GM20431 (cell line): ENCODE data around the gene CAPN13.

Experiments
- in situ Hi-C: fragments of 300-500 bp; cut with MseI, MboI; formaldehyde crosslinking; loops from one replicate; pipeline ENCODE4 v1.15.0; 2020; ENCODE audit warnings: low sequenced_read_pairs; ENCODE audit not compliant: unreplicated experiment

Gene CAPN13

GRCh38 chr2:30732876-30733275 lies 74.4 kb downstream of the CAPN13 start:
- in situ Hi-C loops, result no loop called here

GRCh38 chr2:30732376-30732775 lies 74.9 kb downstream of the CAPN13 start:
- in situ Hi-C loops, result no loop called here

GRCh38 chr2:30731706-30732105 lies 75.5 kb downstream of the CAPN13 start:
- in situ Hi-C loops, result no loop called here

GRCh38 chr2:30730736-30731647 lies 76.3 kb downstream of the CAPN13 start:
- in situ Hi-C loops, result no loop called here

- in situ Hi-C loops, result no loop called here
Observed at GRCh38 chr2:30729031-30729430, 78.2 kb downstream of the CAPN13 start.

GRCh38 chr2:30722936-30723725 lies 84.1 kb downstream of the CAPN13 start:
- in situ Hi-C loops, result loop anchor here (25.0 kb wide), 1 partner anchor 439 kb away; no protein-coding TSS in a partner anchor

- in situ Hi-C loops, result loop anchor here (25.0 kb wide), 1 partner anchor 440 kb away; no protein-coding TSS in a partner anchor
Observed at GRCh38 chr2:30721668-30722647, 85.3 kb downstream of the CAPN13 start.

GRCh38 chr2:30721241-30721640 lies 86.0 kb downstream of the CAPN13 start:
- in situ Hi-C loops, result loop anchor here (25.0 kb wide), 1 partner anchor 441 kb away; no protein-coding TSS in a partner anchor

GRCh38 chr2:30717081-30717650 lies 90.1 kb downstream of the CAPN13 start:
- in situ Hi-C loops, result loop anchor here (10.0 to 25.0 kb wide), 2 partner anchors 445 to 618 kb away; no protein-coding TSS in a partner anchor

- in situ Hi-C loops, result loop anchor here (10.0 to 25.0 kb wide), 2 partner anchors 446 to 618 kb away; no protein-coding TSS in a partner anchor
Observed at GRCh38 chr2:30716123-30716900, 90.9 kb downstream of the CAPN13 start.

GRCh38 chr2:30714811-30715709 lies 92.2 kb downstream of the CAPN13 start:
- in situ Hi-C loops, result loop anchor here (10.0 to 25.0 kb wide), 2 partner anchors 447 to 620 kb away; no protein-coding TSS in a partner anchor

GRCh38 chr2:30713698-30714097 lies 93.5 kb downstream of the CAPN13 start:
- in situ Hi-C loops, result loop anchor here (10.0 to 25.0 kb wide), 2 partner anchors 449 to 621 kb away; no protein-coding TSS in a partner anchor

GRCh38 chr2:30711646-30712085 lies 95.6 kb downstream of the CAPN13 start:
- in situ Hi-C loops, result loop anchor here (10.0 to 25.0 kb wide), 2 partner anchors 451 to 623 kb away; no protein-coding TSS in a partner anchor

GRCh38 chr2:30710461-30710860 lies 96.8 kb downstream of the CAPN13 start:
- in situ Hi-C loops, result loop anchor here (10.0 to 25.0 kb wide), 2 partner anchors 452 to 624 kb away; no protein-coding TSS in a partner anchor

GRCh38 chr2:30710016-30710415 lies 97.2 kb downstream of the CAPN13 start:
- in situ Hi-C loops, result loop anchor here (10.0 to 25.0 kb wide), 2 partner anchors 452 to 625 kb away; no protein-coding TSS in a partner anchor

- in situ Hi-C loops, result loop anchor here (10.0 to 25.0 kb wide), 2 partner anchors 453 to 495 kb away; no protein-coding TSS in a partner anchor
Observed at GRCh38 chr2:30709516-30709915, 97.7 kb downstream of the CAPN13 start.
